MCF 10A (cell line): Measurements from ENCODE around the gene PRKG1. TPM values are rescaled to one million over a fixed set of nuclear protein-coding genes. Genes with fewer than 3 reads are reported as not detected.

Experiments
- BruUV-seq: library from RNA; stranded (reverse); fragments of 400-500 nt; replicated peaks from 2 replicates; lab custom pipeline; 2021; lab: Mats Ljungman, UMichigan
- CTCF ChIA-PET: fragments of 300-600 bp; sonication (Branson Sonifier 250); formaldehyde crosslinking; extraction: SDS; loops from one replicate; lab custom pipeline; 2021; ENCODE audit warnings: antibody characterized with exemption, inconsistent platforms; lab: Yijun Ruan, JAX
- POLR2A ChIA-PET: fragments of 300-600, 350-650 bp; sonication (Branson Sonifier 250); formaldehyde crosslinking; extraction: SDS; loops from one replicate; lab custom pipeline; 2020; ENCODE audit warnings: antibody characterized with exemption, inconsistent platforms; lab: Yijun Ruan, JAX
- DNase-seq: peaks from one replicate; pipeline ENCODE4 v3.0.0-alpha.2; 2018; ENCODE audit not compliant: unreplicated experiment
- H3K27ac Mint-ChIP-seq: one replicate; pipeline ENCODE4 v1.8.0; 2022; ENCODE audit warnings: mild to moderate bottlenecking, low read depth, mixed read lengths; ENCODE audit not compliant: unreplicated experiment
- H3K27me3 Mint-ChIP-seq: one replicate; pipeline ENCODE4 v1.8.0; 2022; ENCODE audit warnings: mixed read lengths; ENCODE audit not compliant: insufficient read depth, unreplicated experiment
- H3K36me3 Mint-ChIP-seq: one replicate; pipeline ENCODE4 v1.8.0; 2022; ENCODE audit warnings: mild to moderate bottlenecking, moderate library complexity, mixed read lengths; ENCODE audit not compliant: insufficient read depth, unreplicated experiment
- H3K4me1 Mint-ChIP-seq: one replicate; pipeline ENCODE4 v1.8.0; 2022; ENCODE audit warnings: mixed read lengths; ENCODE audit not compliant: insufficient read depth, unreplicated experiment
- H3K4me3 Mint-ChIP-seq: one replicate; pipeline ENCODE4 v1.8.0; 2022; ENCODE audit warnings: mild to moderate bottlenecking, moderate library complexity, mixed read lengths; ENCODE audit not compliant: unreplicated experiment
- H3K9me3 Mint-ChIP-seq: one replicate; pipeline ENCODE4 v1.8.0; 2022; ENCODE audit warnings: mixed read lengths; ENCODE audit not compliant: unreplicated experiment
- intact Hi-C: fragments of 100-400 bp; cut with micrococcal nuclease; formaldehyde crosslinking; loops from 2 replicates; pipeline ENCODE4 v1.14.1; 2022
- total RNA-seq: library from RNA; stranded (reverse); gene quantifications from 2 replicates; pipeline ENCODE4 v1.2.3, GENCODE V29; 2022
- TF ChIP-seq, protein P1 (sequence below): fragments of 200-600 bp; IDR thresholded peaks from one replicate; pipeline ENCODE4 v1.8.0; 2022; ENCODE audit warnings: antibody characterized with exemption, mild to moderate bottlenecking; ENCODE audit not compliant: unreplicated experiment

Gene PRKG1
- total RNA-seq, 1 experiment from 2014 or later = 0.09 TPM

DNA sequence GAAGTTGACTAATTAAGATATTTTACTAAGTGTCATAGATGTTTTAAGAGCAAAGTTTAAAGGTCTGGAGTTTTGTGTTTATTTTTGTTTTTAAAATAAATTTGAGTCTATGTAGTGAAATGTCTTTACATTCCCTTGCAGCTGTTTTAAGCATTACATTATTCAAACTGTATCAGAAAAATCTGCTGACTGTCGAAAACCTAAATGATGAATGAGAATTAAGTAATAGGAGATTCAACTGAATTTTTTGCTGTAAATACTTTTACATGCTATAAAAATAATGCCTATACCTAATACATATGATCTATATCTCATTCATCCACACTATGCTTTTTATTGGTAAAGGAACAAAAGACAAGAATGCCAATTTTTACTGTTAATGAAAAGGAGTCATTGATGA, 397.9 kb downstream of the PRKG1 start:
- BruUV-seq = no TSS peak

DNA sequence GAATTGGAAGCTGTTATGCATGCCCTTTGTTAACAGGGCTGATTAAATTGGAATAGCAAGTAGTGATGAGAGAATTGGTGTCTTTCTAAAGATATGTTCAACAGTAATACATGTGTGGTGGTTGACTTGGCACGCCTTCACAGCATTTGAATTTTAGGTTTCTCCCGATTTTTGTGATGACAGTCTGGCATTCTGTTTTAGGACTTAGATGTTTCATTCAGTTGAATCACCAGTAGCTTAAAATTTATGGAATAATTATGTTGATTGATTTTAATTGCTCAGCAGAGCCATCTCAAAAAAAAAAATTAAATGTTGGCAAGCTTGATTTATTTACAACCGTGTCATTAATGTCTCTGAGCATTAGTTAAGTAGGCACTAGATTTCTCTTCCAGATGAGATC, 405.4 kb downstream of the PRKG1 start:
- intact Hi-C loops = no loop called here

More for the DNA sequence above, 397.9 kb downstream of the PRKG1 start:
- Mint-ChIP-seq H3K27ac (no peak overlapping the region), H3K4me1 (no peaks in the 10 kb centered on the region), H3K9me3 (no peaks in the 10 kb centered on the region), H3K27me3 (peaks cover 38% of the 10 kb centered on the region), H3K36me3 (no peaks in the 10 kb centered on the region), H3K4me3 (no peak overlapping the region)
- CTCF ChIA-PET = no interaction called here
- POLR2A ChIA-PET = no interaction called here
- intact Hi-C loops = no loop called here
- TF ChIP-seq, protein P1, sequence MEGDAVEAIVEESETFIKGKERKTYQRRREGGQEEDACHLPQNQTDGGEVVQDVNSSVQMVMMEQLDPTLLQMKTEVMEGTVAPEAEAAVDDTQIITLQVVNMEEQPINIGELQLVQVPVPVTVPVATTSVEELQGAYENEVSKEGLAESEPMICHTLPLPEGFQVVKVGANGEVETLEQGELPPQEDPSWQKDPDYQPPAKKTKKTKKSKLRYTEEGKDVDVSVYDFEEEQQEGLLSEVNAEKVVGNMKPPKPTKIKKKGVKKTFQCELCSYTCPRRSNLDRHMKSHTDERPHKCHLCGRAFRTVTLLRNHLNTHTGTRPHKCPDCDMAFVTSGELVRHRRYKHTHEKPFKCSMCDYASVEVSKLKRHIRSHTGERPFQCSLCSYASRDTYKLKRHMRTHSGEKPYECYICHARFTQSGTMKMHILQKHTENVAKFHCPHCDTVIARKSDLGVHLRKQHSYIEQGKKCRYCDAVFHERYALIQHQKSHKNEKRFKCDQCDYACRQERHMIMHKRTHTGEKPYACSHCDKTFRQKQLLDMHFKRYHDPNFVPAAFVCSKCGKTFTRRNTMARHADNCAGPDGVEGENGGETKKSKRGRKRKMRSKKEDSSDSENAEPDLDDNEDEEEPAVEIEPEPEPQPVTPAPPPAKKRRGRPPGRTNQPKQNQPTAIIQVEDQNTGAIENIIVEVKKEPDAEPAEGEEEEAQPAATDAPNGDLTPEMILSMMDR = no peak
- DNase-seq = no peak

DNA sequence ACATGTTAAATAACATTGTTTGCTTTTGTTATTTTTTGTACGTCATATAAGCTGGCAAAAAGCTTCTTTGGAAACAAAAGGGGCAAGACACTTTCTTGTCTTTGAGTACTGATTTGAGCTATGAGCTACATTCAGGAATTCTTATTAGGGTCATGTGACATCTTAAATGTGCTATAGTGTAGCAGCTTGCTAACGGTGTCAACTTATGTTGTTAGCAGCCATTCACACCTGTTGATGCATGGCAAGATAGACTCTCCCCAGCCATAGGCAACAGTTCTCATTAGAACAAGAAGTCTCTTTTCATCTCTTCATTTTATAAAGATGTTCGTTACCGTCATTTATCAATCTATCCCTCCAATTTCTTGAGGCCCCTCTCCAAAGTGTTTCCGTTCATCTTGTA, 411.4 kb downstream of the PRKG1 start:
- Mint-ChIP-seq H3K27me3 (peaks cover 49% of the 10 kb centered on the region), H3K9me3 (no peaks in the 10 kb centered on the region), H3K4me1 (no peaks in the 10 kb centered on the region), H3K36me3 (no peaks in the 10 kb centered on the region), H3K4me3 (no peak overlapping the region), H3K27ac (no peak overlapping the region)
- BruUV-seq = no TSS peak
- TF ChIP-seq, protein P1 = no peak
- no peak for DNase-seq
- ChIA-PET POLR2A (interaction anchor here (1.0 kb wide), 1 partner anchor 22 kb away, joined by 3 read pairs; no protein-coding TSS in a partner anchor), CTCF (interaction anchor here (0.9 kb wide), 1 partner anchor 474 kb away, joined by 3 read pairs; no protein-coding TSS in a partner anchor)
- intact Hi-C loops = no loop called here

More for the DNA sequence above, 405.4 kb downstream of the PRKG1 start:
- POLR2A ChIA-PET = no interaction called here
- no peaks in the 10 kb centered on the region for H3K4me1 Mint-ChIP-seq
- CTCF ChIA-PET = interaction anchor here (0.7 to 1.1 kb wide), 2 partner anchors 47 to 1220 kb away, joined by 4 to 5 read pairs; no protein-coding TSS in a partner anchor
- DNase-seq = no peak
- no TSS peak for BruUV-seq
- no peaks in the 10 kb centered on the region for H3K9me3 Mint-ChIP-seq
- H3K36me3 Mint-ChIP-seq = no peaks in the 10 kb centered on the region
- TF ChIP-seq, protein P1 = no peak
- no peak overlapping the region for H3K4me3 Mint-ChIP-seq
- no peak overlapping the region for H3K27ac Mint-ChIP-seq
- H3K27me3 Mint-ChIP-seq = peaks cover 29% of the 10 kb centered on the region

DNA sequence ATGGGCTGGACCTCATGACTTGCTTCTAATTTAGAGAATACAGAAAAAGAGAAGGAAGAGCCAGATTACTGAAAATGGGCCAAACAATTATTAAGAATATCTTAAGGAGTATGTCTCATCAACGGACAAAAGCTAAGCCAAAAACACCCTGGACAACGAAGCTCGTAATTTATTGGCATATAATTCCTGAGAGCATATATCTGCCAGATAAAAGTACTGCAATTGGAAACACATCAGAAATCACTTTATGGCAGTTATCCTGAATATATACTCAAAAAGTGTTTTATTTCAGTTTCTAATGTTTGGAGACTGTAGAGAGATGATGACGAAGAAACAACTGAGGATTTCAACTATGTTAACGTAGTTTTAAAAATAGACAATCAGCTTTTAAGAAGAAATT, 413.3 kb downstream of the PRKG1 start:
- H3K27ac Mint-ChIP-seq = no peak overlapping the region
- no TSS peak for BruUV-seq
- TF ChIP-seq, protein P1 = no peak
- no peaks in the 10 kb centered on the region for H3K4me1 Mint-ChIP-seq
- H3K27me3 Mint-ChIP-seq = peaks cover 56% of the 10 kb centered on the region
- CTCF ChIA-PET = no interaction called here
- H3K36me3 Mint-ChIP-seq = no peaks in the 10 kb centered on the region
- DNase-seq = no peak
- intact Hi-C loops = no loop called here
- POLR2A ChIA-PET = no interaction called here
- no peak overlapping the region for H3K4me3 Mint-ChIP-seq
- no peaks in the 10 kb centered on the region for H3K9me3 Mint-ChIP-seq
